ENCODE data around the gene SELENOV.
"Not testable (repeated sequence)": the region's sequence is repeated elsewhere in the genome, so short reads cannot be mapped to it uniquely, and the experiment has no call there.

SELENOV gene, protein sequence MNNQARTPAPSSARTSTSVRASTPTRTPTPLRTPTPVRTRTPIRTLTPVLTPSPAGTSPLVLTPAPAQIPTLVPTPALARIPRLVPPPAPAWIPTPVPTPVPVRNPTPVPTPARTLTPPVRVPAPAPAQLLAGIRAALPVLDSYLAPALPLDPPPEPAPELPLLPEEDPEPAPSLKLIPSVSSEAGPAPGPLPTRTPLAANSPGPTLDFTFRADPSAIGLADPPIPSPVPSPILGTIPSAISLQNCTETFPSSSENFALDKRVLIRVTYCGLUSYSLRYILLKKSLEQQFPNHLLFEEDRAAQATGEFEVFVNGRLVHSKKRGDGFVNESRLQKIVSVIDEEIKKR

GRCh38 chr19:39514840-39515550 lies at the start of gene SELENOV:
SELENOV (plus strand) TSS chr19:39515139; CDS start chr19:39515213, 74 bp downstream.
- peak within 1 kb of the TSS; percentile 34; the same call in 1 of the 2 replicates for H3K4me3 ChIP-seq (ENCODE audit: low read length)

GRCh38 chr19:39465956-39466747 lies 48.8 kb upstream of the SELENOV start:
- no peak for TF ChIP-seq ZNF274 (IDR thresholded peaks at IDR 0.05; ENCODE audit: low read depth, low read length)
- no peak overlapping the region for H3K4me3 ChIP-seq (ENCODE audit: low read length)

More at GRCh38 chr19:39514840-39515550, at the start of gene SELENOV:
- TF ChIP-seq ZNF274 (IDR thresholded peaks at IDR 0.05; ENCODE audit: low read depth, low read length): no peak

- H3K4me3 ChIP-seq (ENCODE audit: low read length): no peak overlapping the region
- TF ChIP-seq ZNF274 (IDR thresholded peaks at IDR 0.05; ENCODE audit: low read depth, low read length): no peak
These were observed 47.0 kb upstream of the SELENOV start for GRCh38 chr19:39467941-39468340.

- no peak overlapping the region for H3K4me3 ChIP-seq (ENCODE audit: low read length)
- TF ChIP-seq ZNF274 (IDR thresholded peaks at IDR 0.05; ENCODE audit: low read depth, low read length): no peak
These were observed 45.9 kb upstream of the SELENOV start for GRCh38 chr19:39469036-39469435.

DNA sequence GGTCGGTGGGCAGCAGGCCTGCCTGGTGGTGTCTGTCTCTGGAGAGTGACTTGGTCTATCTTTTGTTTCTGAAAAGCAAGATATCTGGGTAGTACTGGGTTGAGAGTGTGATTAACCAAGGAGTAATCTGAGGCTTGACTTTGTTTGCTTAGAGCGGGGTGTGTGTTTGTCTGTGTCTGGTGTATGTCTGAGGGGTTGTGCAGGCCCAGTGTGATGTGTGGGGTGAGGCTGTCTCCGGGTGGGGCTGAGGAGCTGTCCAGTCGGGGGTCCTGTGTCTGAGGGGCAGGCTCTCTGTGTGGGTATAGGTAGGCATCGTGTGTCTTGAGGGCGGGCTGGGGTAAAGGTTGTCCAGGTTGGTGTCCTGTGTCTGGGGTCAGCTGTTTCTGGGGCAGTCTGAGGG lies 45.4 kb upstream of the SELENOV start:
- no peak overlapping the region for H3K4me3 ChIP-seq (ENCODE audit: low read length)
- TF ChIP-seq ZNF274 (IDR thresholded peaks at IDR 0.05; ENCODE audit: low read depth, low read length): no peak

- no peak overlapping the region for H3K4me3 ChIP-seq (ENCODE audit: low read length)
- no peak for TF ChIP-seq ZNF274 (IDR thresholded peaks at IDR 0.05; ENCODE audit: low read depth, low read length)
These were observed 44.1 kb upstream of the SELENOV start for GRCh38 chr19:39470724-39471339.

DNA sequence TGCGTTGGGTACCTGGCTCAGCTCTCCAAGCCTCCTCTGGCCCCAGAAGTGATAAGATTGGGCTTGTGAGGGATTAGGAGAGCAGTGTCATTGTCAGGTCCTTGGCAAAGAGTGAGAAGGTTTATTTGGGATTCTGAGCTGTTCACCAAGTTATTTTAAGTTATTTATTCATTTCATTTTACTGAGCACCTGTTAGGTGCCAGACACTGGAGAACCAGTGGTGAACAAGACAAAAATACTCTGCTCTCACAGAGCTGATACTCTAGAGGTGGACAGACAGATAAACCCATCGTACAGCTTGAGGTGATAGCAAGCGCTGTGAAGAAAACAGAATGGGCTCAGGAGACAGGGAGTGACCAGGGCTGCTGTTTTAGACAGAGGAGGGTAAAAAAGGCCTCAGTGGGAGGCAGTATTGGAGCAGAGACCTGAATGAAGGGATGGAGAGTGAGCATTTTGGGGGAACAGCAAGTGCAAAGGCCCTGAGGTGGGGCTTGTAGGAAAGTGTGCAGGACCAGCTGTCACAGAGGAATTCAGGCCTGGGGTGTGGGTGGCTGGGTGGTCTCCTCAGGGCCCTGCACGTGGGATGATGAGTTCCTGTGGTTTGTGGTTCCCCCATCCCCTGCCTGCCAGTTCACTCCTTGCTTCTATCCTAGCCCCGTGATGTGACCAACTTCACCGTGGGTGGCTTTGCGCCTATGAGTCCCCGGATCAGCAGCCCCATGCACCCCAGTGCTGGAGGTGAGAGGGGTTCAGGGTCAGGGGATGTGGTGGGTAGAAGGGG lies 43.0 kb upstream of the SELENOV start:
- no peak for TF ChIP-seq ZNF274 (IDR thresholded peaks at IDR 0.05; ENCODE audit: low read depth, low read length)
- no peak overlapping the region for H3K4me3 ChIP-seq (ENCODE audit: low read length)

DNA sequence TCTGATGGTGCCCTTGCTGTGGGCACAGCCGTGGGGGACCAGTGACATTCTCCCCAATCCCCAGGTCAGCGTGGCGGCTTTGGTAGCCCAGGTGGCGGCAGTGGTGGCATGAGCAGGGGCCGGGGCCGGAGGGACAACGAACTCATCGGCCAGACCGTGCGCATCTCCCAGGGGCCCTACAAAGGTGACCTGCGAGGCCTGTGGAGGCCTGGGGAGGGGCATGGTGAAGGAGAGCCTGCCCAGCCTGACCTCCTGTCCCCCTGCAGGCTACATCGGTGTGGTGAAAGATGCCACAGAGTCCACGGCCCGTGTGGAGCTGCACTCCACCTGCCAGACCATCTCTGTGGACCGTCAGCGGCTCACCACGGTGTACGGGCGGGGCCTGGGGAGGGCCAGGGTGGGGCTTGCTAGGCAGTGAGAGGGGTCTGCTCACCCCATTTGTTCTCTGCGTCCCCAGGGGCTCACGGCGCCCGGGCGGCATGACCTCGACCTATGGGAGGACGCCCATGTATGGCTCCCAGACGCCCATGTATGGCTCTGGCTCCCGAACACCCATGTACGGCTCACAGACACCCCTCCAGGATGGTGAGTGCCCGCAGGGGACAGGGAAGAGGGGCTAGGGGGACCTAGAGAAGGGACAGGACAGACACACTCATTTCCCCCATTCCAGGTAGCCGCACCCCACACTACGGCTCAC lies 42.0 kb upstream of the SELENOV start:
- TF ChIP-seq ZNF274 (IDR thresholded peaks at IDR 0.05; ENCODE audit: low read depth, low read length): no peak
- no peak overlapping the region for H3K4me3 ChIP-seq (ENCODE audit: low read length)

DNA sequence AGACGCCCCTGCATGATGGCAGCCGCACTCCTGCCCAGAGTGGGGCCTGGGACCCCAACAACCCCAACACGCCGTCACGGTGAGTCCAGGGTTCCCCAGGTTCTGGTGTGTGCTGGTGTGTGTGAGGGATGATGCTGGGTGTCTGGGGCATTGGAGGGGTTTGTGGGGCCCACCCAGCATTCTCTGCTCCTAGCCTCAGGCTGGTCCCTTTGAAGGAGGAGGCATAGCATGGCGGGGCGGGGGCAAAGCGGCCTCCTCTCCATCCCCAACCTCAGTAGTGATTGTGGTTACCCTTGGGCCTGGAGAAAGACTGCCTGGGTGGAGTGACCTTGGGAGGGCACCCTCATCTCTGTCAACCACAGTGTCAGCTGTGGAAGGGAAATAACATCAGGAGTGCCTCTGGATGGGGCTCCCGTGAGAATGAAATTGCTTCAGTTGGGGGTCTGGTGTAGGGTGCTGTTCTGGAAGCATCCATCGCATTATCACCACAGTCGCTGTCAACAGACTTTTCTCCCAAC lies 41.4 kb upstream of the SELENOV start:
- TF ChIP-seq ZNF274 (IDR thresholded peaks at IDR 0.05; ENCODE audit: low read depth, low read length): no peak

GRCh38 chr19:39474139-39474620 lies 40.8 kb upstream of the SELENOV start:
- no peak overlapping the region for H3K4me3 ChIP-seq (ENCODE audit: low read length)
- no peak for TF ChIP-seq ZNF274 (IDR thresholded peaks at IDR 0.05; ENCODE audit: low read depth, low read length)

More for the DNA sequence above, 41.4 kb upstream of the SELENOV start:
- H3K4me3 ChIP-seq (ENCODE audit: low read length): no peak overlapping the region

DNA sequence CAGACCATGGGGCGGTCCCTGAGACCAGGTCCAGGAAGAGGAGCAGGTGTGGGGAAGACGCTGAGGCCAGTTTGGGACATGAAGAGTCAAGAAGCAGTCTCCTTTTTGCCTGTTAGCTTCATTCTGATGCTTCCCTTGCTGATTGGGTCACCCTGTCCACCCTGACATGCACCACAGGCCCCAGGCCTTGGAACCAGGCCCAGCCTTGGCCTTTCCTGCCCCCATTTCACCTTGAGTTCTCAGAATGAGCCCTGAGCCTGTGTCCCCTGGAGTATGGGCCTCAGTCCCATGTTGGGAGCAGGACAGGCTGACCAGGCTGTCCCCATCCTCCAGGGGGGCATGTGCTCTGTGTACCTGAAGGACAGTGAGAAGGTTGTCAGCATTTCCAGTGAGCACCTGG lies 39.2 kb upstream of the SELENOV start:
- no peak overlapping the region for H3K4me3 ChIP-seq (ENCODE audit: low read length)
- no peak for TF ChIP-seq ZNF274 (IDR thresholded peaks at IDR 0.05; ENCODE audit: low read depth, low read length)

- H3K4me3 ChIP-seq (ENCODE audit: low read length): not testable (repeated sequence)
These were observed 35.6 kb upstream of the SELENOV start for GRCh38 chr19:39479319-39479801.
